GM19351 (cell line): ENCODE data around the gene HMGB4.

Experiments
- ATAC-seq: cut with Tn5 transposase; IDR thresholded peaks from one replicate; pipeline ENCODE4 v1.9.1; 2021; ENCODE audit warnings: mild to moderate bottlenecking, moderate library complexity; ENCODE audit not compliant: unreplicated experiment

The HMGB4 gene

DNA sequence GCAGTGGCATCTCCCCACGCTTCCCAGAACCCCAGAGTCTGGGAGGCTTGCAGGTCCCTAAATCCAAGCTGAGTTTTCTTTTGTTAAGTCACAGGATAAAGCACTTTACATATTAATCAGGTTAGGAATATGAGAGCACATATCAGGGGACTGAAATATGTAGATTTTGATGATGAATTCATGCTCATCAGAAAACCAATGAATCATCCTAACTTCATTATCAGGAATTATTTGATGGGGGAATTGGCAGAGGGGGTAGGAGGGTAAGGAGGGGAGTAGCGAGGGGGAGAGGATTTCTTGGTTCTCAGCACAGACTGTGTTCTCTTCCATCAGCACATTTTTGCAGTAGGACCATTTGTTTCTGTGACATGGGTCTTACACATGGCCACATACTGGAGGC, 32.1 kb downstream of the HMGB4 start:
- ATAC-seq = no peak

DNA sequence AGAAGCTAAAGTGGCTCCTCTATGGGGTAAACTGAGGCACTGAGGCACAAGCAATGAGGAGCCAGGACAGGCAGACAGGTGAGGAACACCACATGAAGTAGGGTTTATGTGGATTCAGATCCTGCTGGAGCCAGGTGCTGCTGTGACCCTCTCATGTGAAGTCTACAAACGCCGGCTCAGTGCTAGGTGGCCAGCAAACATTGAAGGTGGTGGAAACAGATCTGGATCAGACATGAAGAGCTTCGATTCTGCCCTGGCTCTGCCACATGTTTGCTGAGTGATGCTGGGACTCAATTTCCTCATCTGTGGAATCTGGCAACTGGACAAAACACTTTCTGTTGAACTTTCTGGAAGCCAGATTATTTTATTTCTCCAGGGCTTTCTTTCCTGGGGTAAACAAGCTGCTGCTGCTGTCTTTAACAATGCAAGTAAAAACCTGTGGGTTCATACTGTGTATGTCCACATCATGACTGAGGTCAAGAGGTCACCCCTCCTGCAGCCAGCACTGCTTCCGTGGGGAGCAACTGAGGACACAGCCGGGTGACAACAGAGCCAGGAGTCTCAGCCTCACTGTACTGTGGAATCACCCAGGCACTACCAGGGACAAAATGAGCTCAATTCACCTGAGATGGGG, 33.3 kb downstream of the HMGB4 start:
- no peak for ATAC-seq

DNA sequence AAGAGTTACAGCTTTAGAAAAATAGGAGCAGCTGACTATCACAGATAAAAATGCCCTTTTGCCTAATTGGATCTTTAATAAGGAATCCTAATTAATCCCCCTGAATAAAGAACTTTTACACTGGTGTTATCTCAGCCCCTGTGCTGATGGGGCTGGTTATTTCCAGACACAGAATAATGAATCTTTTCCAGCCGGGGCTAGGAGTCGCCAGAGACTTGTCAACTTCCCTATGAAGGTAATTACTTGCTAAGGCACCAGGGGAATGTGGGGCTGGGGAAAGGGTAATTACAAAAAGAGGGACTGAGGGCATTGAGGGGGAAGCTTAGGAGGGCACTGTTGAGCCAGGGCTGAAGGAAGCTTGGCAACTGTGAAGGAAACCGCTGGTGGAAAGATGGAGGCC, 34.5 kb downstream of the HMGB4 start:
- ATAC-seq = no peak

DNA sequence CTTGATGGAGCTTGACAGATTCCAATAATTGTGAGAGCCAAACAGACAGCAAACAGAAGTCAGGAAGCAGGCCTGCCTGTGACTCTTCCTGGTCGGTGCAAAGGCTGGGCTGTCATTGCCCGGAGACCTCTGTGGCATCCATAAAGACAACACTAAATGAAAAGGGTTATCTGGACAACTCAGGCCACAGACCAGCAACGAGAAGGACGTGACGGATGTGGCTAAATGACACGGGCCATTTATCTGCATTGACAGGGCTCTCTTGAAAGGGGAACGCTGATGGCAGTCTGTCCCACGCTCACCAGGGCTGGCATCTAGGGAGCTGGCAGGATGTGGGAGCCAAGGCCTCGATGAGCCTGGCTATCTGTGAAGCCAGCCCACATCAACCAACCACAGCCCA, 35.0 kb downstream of the HMGB4 start:
- no peak for ATAC-seq

DNA sequence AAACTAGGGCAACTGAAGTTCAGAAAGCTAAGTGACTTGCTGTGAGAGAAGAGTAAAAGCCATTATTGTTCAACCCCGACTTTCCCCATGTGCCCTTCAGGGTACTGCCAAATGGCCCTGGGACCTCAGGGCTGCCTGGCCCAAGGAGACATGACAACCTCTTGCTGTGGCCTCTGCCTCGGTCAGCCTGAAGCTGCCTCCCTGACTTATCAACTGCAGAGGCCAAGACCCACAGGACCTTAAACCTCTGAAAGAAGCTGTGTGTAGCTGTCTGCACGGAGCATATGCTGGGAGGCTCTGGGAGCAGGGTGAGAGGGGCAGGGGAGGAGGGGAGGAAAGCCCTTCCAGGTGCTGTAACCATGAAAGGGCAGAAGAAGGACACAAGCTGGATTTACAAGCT, 35.9 kb downstream of the HMGB4 start:
- ATAC-seq = no peak

DNA sequence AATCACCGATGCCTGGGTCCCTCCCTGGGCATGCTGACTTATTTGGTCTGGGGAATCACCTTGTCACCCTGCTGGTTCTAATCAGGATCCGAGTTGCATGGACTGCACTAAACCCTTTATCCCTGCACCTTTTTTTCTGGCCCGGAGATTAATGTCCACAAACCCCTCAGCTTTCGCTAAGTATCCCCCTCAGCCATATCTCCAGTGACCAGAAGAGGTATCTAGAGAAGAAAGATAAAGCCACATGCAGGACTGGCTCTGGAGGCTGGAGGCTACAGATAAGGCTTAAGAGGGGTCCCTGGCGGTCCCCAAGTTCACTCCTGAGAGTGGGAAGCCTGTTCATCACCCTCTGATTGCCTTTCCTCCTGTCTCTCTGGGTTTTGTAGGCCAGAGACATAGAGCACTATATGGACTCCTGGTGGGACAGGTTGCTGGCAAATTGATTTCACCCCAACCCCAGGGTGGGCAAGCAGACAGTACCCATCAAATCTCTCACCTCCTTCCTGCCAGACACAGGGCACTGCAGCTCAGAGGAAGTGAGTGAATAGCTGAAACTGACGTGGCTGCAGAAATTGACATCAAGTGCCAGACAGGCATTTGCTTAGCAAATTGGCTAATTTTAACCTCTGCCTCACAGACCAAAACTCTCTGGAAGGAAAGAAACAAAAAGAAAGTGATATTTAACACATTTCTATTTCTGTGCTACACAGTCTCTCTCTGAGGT, 38.8 kb downstream of the HMGB4 start:
- ATAC-seq = peak; percentile 81

DNA sequence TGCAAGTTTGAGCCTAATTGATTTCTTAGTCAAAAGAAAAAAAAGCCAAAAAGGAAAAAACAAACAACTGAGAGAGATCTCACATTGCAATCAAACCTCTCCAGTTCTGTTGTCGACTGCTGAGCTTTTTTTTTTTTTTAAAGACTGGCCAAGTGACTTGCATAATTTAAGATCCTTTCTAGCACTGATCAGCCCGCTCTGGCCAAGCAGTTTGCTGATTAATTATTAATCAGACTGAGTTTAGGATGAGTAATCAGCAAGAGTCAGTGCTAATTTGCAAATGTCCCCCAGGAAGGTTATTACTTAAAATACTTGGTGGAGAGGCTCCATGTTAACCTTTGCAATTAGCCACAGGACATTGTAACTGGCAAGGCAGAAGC, 39.3 kb downstream of the HMGB4 start:
- peak; percentile 35 for ATAC-seq

DNA sequence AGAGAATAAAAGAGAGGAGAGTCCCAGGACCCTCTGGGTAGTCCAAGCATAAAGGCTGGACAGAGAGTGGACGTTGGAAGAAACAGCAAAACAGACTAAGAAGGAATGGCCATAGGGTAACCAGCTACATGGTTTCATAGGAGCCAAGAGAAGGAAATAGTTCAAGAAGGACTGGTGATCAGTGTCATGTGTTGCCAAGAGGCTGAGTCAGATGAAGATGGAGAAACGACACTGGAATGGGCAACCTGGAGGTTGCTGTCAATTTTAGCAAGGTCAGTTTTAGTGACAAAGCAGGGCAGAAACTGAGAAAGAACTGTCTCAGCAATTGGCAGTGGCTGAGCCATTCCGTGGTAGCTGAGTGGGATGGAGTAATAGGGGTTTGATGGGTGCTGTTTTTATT, 41.4 kb downstream of the HMGB4 start:
- ATAC-seq = no peak

DNA sequence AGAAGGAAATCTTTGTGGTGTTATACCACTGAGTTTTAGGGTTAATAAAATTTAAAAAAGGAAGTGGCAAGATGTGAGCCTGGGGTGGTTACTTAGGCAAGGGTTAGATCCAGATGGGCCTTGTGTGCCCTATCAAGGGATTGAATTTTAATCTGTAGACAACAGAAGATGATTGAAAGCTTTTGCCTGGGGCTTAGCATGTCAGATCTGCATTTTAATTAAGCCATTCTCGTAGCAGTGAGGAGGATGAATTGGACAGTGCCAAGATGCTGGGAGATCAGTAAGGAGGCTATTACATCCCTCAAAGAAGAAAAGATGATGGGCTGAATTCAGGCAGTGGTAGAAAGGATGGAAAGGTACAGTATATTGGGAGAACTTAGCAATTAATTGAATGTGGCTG, 42.3 kb downstream of the HMGB4 start:
- ATAC-seq = no peak

DNA sequence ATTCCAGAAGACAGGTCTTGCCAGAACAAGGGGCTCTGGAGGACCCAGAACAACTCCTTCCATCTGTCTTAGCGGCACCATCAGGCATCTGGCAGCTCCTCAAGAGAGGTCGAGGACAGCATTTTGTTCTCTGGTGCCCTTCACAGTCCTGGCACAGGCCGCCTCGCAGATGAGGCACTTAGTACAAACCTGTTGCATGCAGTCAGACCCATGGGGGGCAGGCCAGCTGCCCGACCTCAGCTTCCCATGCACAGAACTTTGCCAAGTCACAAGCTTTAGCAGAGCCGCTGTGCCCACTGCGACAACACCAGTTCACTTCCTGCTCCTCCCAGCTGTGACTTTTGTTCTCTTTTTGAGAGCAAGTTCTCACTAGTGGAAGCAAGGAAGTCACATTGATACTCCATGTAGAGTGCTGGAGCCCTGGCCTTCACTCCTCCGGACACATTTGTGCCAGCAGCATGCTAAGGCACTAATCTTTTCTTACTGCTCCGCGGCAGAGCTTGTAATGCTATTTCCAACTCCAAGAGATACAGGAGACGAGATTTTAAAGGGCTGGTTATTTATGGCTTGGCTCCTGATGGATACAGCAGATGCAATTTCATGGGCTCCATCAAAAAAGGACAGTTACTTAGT, 44.6 kb downstream of the HMGB4 start:
- no peak for ATAC-seq
